ENCODE measurements around the gene MSH3.

Gene MSH3

DNA sequence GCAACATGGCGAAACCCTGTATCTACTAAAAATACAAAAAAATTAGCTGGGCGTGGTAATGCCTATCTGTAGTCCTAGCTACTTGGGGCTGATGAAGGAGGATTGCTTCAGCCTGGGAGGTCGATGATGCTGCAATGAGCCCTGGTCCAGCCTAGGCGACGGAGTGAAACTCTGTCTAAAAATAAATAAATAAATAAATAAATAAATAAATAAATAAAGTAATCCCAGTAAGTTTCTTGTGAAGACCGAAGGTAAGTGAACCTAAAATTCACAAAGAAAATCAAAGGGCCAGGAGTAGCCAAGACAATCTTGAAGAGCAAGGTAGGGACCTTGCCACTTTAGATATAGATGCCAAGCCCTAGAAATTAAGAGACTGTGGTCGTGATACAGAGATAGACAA is 68.5 kb downstream of the MSH3 start (continued):
- TF ChIP-seq, protein P1, sequence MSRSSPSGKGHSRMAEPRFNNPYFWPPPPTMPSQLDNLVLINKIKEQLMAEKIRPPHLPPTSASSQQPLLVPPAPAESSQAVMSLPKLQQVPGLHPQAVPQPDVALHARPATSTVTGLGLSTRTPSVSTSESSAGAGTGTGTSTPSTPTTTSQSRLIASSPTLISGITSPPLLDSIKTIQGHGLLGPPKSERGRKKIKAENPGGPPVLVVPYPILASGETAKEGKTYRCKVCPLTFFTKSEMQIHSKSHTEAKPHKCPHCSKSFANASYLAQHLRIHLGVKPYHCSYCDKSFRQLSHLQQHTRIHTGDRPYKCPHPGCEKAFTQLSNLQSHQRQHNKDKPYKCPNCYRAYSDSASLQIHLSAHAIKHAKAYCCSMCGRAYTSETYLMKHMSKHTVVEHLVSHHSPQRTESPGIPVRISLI (tag by site-specific recombination; IDR thresholded peaks at IDR 0.05) = no peak
- TF ChIP-seq, protein P2, sequence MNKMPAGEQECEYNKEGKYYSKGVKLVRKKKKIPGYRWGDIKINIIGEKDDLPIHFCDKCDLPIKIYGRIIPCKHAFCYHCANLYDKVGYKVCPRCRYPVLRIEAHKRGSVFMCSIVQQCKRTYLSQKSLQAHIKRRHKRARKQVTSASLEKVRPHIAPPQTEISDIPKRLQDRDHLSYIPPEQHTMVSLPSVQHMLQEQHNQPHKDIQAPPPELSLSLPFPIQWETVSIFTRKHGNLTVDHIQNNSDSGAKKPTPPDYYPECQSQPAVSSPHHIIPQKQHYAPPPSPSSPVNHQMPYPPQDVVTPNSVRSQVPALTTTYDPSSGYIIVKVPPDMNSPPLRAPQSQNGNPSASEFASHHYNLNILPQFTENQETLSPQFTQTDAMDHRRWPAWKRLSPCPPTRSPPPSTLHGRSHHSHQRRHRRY (tag by site-specific recombination; IDR thresholded peaks at IDR 0.05) = no peak
- TF ChIP-seq ZNF473 (tag by site-specific recombination; IDR thresholded peaks at IDR 0.05) (no peak), MZF1 (tag by site-specific recombination; IDR thresholded peaks at IDR 0.05; ENCODE audit: borderline replicate concordance) (no peak), ZNF19 (tag by site-specific recombination; IDR thresholded peaks at IDR 0.05; ENCODE audit: low read depth) (peak; percentile 69; the same call in 1 of the 2 replicates), ZNF24 (tag by site-specific recombination; IDR thresholded peaks at IDR 0.05) (no peak), SETDB1 (IDR thresholded peaks at IDR 0.05; ENCODE audit: insufficient read length, low read length) (no peak), ZNF433 (tag by site-specific recombination; IDR thresholded peaks at IDR 0.05; ENCODE audit: low read depth) (peak; percentile 93), ZNF140 (tag by site-specific recombination; IDR thresholded peaks at IDR 0.05) (peak; percentile 79), MYNN (tag by site-specific recombination; IDR thresholded peaks at IDR 0.05; ENCODE audit: borderline replicate concordance) (no peak), ZNF155 (tag by site-specific recombination; IDR thresholded peaks at IDR 0.05) (no peak), GFI1B (tag by site-specific recombination; IDR thresholded peaks at IDR 0.05) (peak; percentile 68; the same call in 1 of the 2 replicates), ZXDB (tag by site-specific recombination; IDR thresholded peaks at IDR 0.05) (peak; percentile 58; the same call in 1 of the 2 replicates), ZNF664 (tag by site-specific recombination; IDR thresholded peaks at IDR 0.05) (peak; percentile 74), ZNF529 (tag by site-specific recombination; IDR thresholded peaks at IDR 0.05; ENCODE audit: insufficient replicate concordance) (peak; percentile 41), ZNF544 (tag by site-specific recombination; IDR thresholded peaks at IDR 0.05) (no peak), ZNF184 (tag by site-specific recombination; IDR thresholded peaks at IDR 0.05) (no peak), ZNF37A (tag by site-specific recombination; IDR thresholded peaks at IDR 0.05) (no peak), ZFP3 (tag by site-specific recombination; IDR thresholded peaks at IDR 0.05; ENCODE audit: low read depth) (no peak), ZBTB8A (tag by site-specific recombination; IDR thresholded peaks at IDR 0.05) (peak; percentile 76), ZNF292 (tag by site-specific recombination; IDR thresholded peaks at IDR 0.05; ENCODE audit: borderline replicate concordance, low read depth) (peak; percentile 83; the same call in 1 of the 2 replicates), ZNF248 (tag by site-specific recombination; IDR thresholded peaks at IDR 0.05) (no peak), ZNF221 (tag by site-specific recombination; IDR thresholded peaks at IDR 0.05; ENCODE audit: borderline replicate concordance) (no peak), ZNF274 (IDR thresholded peaks at IDR 0.05; ENCODE audit: low read length) (no peak), ZNF274 (tag by site-specific recombination; IDR thresholded peaks at IDR 0.05; ENCODE audit: borderline replicate concordance) (no peak), ZNF629 (tag by site-specific recombination; IDR thresholded peaks at IDR 0.05) (peak; percentile 50)
- TF ChIP-seq, protein P3, sequence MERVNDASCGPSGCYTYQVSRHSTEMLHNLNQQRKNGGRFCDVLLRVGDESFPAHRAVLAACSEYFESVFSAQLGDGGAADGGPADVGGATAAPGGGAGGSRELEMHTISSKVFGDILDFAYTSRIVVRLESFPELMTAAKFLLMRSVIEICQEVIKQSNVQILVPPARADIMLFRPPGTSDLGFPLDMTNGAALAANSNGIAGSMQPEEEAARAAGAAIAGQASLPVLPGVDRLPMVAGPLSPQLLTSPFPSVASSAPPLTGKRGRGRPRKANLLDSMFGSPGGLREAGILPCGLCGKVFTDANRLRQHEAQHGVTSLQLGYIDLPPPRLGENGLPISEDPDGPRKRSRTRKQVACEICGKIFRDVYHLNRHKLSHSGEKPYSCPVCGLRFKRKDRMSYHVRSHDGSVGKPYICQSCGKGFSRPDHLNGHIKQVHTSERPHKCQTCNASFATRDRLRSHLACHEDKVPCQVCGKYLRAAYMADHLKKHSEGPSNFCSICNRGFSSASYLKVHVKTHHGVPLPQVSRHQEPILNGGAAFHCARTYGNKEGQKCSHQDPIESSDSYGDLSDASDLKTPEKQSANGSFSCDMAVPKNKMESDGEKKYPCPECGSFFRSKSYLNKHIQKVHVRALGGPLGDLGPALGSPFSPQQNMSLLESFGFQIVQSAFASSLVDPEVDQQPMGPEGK (tag by site-specific recombination; IDR thresholded peaks at IDR 0.05) = no peak
- TF ChIP-seq, protein P4, sequence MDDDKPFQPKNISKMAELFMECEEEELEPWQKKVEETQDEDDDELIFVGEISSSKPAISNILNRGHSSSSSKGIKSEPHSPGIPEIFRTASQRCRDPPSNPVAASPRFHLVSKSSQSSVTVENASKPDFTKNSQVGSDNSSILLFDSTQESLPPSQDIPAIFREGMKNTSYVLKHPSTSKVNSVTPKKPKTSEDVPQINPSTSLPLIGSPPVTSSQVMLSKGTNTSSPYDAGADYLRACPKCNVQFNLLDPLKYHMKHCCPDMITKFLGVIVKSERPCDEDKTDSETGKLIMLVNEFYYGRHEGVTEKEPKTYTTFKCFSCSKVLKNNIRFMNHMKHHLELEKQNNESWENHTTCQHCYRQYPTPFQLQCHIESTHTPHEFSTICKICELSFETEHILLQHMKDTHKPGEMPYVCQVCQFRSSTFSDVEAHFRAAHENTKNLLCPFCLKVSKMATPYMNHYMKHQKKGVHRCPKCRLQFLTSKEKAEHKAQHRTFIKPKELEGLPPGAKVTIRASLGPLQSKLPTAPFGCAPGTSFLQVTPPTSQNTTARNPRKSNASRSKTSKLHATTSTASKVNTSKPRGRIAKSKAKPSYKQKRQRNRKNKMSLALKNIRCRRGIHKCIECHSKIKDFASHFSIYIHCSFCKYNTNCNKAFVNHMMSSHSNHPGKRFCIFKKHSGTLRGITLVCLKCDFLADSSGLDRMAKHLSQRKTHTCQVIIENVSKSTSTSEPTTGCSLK (tag by site-specific recombination; IDR thresholded peaks at IDR 0.05) = no peak
- TF ChIP-seq, protein P5, sequence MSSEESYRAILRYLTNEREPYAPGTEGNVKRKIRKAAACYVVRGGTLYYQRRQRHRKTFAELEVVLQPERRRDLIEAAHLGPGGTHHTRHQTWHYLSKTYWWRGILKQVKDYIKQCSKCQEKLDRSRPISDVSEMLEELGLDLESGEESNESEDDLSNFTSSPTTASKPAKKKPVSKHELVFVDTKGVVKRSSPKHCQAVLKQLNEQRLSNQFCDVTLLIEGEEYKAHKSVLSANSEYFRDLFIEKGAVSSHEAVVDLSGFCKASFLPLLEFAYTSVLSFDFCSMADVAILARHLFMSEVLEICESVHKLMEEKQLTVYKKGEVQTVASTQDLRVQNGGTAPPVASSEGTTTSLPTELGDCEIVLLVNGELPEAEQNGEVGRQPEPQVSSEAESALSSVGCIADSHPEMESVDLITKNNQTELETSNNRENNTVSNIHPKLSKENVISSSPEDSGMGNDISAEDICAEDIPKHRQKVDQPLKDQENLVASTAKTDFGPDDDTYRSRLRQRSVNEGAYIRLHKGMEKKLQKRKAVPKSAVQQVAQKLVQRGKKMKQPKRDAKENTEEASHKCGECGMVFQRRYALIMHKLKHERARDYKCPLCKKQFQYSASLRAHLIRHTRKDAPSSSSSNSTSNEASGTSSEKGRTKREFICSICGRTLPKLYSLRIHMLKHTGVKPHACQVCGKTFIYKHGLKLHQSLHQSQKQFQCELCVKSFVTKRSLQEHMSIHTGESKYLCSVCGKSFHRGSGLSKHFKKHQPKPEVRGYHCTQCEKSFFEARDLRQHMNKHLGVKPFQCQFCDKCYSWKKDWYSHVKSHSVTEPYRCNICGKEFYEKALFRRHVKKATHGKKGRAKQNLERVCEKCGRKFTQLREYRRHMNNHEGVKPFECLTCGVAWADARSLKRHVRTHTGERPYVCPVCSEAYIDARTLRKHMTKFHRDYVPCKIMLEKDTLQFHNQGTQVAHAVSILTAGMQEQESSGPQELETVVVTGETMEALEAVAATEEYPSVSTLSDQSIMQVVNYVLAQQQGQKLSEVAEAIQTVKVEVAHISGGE (tag by site-specific recombination; conservative IDR thresholded peaks at IDR 0.05; ENCODE audit: low read depth) = peak; percentile 80
- TF ChIP-seq, protein P6, sequence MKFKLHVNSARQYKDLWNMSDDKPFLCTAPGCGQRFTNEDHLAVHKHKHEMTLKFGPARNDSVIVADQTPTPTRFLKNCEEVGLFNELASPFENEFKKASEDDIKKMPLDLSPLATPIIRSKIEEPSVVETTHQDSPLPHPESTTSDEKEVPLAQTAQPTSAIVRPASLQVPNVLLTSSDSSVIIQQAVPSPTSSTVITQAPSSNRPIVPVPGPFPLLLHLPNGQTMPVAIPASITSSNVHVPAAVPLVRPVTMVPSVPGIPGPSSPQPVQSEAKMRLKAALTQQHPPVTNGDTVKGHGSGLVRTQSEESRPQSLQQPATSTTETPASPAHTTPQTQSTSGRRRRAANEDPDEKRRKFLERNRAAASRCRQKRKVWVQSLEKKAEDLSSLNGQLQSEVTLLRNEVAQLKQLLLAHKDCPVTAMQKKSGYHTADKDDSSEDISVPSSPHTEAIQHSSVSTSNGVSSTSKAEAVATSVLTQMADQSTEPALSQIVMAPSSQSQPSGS (tag by site-specific recombination; IDR thresholded peaks at IDR 0.05; ENCODE audit: low read depth) = no peak

Measured in HEK293 (cell line).